ENCODE results near the gene HSD17B13.
"Not testable (repeated sequence)": the region's sequence is repeated elsewhere in the genome, so short reads cannot be mapped to it uniquely, and the experiment has no call there.

Gene HSD17B13, protein sequence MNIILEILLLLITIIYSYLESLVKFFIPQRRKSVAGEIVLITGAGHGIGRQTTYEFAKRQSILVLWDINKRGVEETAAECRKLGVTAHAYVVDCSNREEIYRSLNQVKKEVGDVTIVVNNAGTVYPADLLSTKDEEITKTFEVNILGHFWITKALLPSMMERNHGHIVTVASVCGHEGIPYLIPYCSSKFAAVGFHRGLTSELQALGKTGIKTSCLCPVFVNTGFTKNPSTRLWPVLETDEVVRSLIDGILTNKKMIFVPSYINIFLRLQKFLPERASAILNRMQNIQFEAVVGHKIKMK

DNA sequence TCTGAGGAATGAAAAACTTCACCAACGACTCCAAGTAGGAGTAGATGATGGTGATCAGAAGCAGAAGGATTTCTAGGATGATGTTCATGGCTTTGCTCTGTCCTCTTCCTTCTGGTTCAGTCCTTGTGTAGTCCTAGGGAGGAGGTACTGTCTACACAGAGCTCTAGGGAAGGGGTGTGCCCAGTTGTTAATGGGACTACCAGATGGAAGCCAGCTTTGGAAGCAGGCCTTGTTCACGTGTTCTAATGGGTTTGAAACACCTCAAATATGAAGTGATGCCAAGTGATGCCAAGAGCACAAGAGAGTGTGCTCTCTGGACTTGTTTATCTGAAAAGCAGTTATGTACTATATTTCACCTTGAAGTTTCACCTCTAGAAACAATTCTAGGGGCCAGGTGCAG lies at the start of gene HSD17B13:
Gene HSD17B13, minus strand, starts transcription at position 129 of the 400 bp plus-strand sequence. Its CDS starts 41 bp downstream, at position 88.
- no peak for DNase-seq (ENCODE audit: low spot score)

DNA sequence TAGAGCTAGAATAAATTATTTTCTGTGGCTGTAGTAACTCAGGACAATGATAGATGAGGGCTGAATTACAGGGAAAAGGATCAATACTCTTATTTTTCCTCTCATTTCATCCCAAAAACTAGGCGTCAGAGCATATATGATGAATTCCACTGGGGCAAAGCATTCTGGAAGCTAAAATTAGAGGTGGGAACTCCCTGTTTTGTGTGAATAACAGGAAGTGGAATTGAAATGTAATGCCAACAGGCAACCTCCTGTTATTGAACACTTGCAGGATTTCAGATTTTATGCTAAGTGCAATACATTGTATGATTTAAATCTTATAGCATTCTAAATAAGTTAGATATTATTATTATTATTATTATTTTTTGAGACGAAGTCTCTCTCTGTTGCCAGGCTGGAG lies 47.4 kb upstream of the HSD17B13 start:
- no peak for DNase-seq (ENCODE audit: low spot score)

DNA sequence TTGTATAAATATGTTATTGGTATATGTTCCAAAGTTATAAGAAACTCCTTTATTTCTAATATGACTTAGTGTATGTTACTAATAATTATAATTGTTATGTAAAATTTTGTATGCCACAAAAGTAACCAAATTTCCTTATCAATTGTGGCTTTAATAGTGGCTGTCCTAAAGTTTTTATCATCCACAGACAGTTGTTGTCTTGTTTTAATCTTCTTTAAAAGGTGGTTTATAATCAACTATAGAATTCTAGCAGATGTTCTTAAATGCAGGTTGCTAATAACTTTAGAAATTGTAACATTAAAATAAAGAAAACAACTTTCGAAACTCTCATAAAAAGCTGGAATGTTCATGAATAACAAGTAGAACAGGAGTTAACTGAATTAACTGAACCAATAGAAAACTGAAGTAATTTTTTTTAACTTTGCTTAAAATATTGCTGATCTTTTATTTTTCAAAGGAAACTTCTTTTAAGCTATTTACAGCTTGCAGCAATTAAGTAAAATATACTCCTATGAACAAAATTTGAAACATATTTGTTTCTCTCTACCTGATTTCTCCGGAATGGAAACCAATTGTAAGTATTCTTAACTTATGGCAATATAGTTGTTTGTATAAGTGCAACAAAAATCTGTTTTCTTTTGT lies 44.0 kb upstream of the HSD17B13 start:
- no peak for DNase-seq (ENCODE audit: low spot score)

DNA sequence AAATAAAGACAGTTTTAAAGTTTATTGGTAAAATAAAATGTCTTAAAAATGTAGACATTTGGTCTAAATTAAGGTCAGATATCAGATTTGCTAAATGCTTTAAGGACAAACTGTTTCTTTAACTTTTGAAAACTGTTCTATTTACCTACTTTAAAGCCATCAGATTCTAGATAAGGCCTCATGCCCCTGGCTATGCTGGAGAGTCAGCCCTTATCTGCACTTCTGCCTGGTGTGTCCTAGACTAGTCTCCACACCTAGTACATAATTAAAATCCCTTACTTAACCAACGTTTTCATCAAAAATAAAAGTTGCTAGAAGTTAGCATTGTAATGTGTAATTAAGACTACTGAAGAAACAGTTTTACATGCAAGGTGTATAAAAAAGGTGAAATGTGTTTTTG lies 42.7 kb upstream of the HSD17B13 start:
- no peak for DNase-seq (ENCODE audit: low spot score)

DNA sequence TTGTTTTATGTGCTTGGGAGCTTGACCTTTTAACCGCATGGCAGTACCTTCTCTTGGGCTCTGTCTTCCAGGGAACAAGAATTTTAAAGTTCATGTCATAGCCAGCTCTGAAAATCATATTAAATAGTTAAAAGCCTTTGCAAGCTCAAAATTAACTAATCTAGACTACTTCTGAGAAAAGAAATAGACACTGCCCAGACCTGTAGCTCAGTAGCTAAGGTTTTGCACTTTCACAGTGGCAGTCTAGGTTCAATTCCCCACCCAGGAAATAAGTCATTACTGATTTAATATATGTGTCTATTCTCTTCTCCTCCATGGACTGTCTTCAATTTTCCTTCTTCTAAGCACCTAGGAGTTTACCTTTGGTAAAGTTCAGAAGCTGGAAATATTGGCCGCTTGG lies 40.9 kb upstream of the HSD17B13 start:
- no peak for DNase-seq (ENCODE audit: low spot score)

DNA sequence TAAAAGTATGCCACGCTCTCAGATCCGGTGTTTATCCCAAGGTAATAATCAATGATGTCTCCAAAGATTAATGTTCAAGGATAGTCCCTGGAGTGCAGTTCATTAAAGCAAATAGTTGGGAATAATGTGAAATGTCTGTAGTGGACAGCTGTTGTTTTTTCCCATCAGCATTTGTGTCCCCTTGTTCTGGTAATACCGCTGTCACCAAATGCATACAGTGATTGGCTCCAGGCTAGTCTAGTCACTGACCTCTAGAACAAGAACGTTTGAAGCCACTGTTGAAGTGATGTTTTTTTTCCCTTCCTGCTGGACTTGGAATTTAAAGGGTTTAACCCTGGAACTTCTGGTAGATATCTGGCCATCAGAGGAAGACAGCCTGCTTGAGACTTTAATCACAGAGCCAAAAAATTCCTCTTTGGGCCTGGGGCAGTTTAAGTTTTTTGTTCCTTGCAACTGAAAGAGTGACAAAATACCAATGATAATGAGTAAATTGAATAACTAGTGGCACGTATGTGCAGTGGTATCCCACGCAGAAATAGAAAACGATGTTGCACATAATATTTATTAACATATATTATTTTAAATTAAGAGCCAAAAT lies 37.8 kb upstream of the HSD17B13 start:
- no peak for DNase-seq (ENCODE audit: low spot score)

DNA sequence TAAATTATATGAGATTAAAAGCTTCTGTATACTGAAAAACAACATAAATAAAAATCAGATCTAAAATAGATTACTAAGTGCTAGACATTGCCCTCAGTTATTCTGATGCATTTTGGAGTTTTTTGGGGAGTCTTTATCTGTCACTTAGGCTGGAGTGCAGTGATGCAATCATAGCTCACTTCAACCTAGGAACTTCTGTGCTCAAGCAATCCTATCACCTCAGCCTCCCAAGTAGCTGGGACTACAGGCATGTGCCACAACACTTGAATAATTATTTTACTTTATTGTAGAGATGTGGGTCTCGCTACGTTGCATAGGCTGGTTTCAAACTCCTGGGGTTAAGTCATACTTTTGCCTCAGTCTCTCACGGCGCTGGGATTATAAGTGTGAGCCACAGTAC lies 36.6 kb upstream of the HSD17B13 start:
- no peak for DNase-seq (ENCODE audit: low spot score)

DNA sequence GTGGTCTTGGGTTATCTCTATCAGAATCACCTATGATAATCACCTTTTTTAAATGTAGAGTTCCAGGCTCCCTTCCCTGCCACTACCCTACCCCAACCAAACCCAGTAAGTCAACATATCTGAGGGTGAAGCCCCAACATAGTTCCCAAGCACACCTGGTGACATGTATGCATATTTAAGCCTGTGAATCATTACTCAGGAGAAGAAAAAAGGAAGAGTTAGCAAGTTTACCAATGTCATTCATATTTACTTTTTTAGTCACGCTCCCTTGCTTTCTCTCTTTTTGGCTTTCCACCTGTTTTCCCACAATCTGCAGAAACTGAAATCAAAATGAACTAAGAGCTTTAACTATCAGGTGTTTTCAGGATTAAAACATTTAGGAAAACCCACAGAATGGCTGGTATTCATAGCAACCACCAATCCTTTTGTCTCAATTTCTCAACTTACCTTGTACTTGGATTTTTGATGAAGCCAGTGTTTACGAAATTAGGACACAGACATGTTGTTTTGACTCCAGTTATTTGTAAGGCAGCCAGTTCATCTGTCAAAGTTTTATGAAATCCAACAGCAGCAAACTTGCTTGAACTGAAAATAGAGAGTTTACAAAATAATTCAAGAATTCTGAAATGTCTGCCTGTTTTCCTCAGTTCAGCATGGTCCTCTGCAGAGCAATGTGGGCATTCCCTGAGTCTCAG lies 34.3 kb upstream of the HSD17B13 start:
- DNase-seq (ENCODE audit: low spot score) = no peak

DNA sequence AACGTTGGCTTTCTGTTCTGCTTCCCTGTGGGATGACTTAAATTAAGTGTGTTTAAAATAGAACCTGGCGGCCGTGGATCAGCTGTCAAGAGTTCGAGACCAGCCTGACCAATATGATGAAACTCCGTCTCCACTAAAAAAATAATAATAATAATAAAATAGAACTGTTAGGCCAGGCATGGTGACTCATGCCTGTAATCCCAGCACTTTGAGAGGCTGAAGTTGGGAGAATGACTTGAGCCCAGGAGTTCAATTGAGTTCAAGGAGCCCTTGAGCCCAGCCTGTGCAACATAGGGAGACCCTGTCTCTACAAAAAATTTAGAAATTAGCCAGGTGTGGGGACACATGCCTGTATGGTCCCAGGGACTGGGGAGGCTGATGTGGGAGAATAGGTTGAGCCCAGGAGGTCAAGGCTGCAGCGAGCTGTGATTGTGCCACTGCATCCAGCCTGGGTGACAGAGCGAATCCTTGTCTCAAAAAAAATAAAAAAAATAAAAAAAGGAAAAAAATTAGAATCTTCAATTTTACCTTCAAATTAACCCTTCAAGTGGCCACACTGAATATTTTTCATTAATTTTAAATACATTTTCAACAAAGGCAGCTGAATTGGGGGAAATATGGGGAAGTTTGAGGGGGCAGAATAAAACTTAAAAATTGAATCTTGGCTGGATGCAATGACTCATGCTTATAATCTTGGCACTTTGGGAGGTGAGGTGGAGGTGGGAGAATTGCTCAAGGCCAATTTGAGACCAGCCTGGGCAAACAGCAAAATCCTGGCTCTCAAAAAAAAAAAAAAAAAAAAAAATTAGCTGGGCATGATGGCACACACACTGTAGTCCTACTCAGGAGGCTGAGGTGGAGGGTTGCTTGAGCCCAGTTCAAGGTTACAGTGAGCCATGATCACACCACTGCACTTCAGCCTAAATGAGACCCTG lies 31.8 kb upstream of the HSD17B13 start:
- DNase-seq (ENCODE audit: low spot score) = no peak

DNA sequence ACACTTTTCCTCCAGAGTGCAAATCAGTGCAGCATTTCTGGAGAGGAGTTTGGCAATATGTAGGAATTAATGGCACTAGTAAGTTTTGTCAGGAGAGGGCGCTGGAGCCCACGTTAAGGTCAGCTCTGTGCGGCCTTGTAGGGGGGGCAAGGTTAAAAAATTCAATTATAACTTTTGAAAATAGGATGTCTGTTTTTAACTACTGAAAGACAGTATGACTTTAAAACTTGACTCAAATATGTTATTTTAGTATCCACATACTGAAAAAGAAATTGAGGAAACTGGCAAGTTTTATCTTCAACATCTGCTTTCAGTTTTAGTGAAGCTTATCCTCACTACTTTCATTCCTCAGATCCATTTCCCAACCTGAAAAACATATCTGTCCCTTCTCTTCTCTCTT lies 30.9 kb upstream of the HSD17B13 start:
- DNase-seq (ENCODE audit: low spot score) = peak; percentile 50

DNA sequence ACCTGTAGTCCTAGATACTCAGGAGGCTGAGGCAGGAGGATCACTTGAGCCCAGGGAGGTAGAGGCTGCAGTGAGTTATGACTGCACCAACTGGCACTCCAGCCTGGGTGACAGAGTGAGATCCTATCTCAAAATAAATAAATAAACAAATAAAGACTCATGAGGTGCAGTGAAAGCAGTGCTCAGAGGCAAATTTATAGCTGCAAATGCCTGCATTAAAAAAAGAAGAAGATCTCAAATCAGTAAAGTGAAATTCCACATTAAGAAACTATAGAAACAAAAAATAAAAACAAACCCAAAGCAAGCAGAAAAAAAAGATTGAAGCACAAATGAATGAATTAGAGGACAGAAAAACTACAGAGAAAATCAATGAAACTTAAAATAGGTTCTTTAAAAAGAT lies 22.5 kb upstream of the HSD17B13 start:
- DNase-seq (ENCODE audit: low spot score) = no peak

DNA sequence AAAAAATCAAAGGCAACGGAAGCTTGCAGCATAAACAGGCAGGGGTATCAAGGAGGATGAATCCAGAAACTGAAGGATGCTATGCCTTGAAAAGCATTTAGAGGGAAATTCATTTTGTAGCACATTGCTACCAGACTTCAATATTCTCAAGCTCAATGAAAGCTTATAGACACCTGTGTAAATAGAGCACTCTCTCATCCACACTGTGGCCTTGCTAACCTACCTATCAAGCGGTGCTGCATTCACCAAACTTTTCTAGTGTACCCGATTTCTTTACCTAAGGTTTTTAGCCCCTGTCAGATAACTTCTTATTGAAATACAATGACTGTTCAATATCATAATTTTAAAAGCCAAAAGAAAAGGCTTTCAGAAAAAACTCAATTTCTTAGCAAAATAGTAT lies 20.2 kb upstream of the HSD17B13 start:
- no peak for DNase-seq (ENCODE audit: low spot score)

DNA sequence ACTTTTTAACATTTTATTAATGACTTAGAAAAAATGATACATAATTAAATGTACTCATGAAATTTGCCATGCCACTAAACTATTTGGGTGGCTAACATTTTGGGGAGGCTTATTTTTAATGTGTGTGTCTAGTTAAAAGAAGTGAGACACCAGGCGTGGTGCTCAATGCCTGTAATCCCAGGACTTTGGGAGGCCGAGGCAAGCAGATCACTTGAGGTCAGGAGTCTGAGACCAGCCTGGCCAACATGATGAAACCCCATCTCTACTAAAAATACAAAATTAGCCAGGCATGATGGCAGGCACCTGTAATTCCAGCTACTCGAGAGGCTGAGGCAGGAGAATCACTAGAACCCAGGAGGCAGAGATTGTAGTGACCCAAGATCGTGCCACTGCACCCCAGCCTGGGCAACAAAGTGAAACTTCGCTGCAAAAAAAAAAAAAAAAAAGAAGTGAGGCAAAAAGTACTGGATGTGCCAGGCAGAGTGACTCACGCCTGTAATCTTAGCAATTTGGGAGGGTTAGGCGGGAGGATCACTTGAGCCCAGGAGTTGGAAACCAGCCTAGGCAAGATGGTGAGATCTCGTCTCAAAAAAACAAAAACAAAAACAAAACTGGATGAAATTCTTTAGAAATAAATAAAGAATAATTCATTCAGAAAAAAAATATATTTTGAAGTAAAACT lies 19.4 kb upstream of the HSD17B13 start:
- DNase-seq (ENCODE audit: low spot score) = not testable (repeated sequence)

DNA sequence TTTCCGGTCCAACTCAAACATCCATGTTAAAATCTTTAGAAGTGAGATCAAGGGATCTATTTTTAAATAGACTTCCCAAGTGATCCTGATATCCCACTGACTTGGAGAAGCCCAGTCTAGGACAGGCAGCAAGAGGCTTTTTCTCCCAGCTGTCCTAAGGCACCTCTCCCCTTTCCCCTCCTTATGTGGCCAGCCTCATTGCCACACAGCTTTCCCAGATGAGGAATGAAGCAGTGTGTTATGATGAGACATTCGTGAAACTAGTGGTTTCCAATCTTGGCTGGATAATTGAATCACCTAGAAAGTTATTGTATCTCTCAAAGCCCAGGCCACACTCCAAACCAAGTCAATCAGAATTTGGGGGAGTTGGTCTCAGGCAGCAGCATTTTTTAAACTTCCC lies 16.8 kb upstream of the HSD17B13 start:
- DNase-seq (ENCODE audit: low spot score) = no peak

DNA sequence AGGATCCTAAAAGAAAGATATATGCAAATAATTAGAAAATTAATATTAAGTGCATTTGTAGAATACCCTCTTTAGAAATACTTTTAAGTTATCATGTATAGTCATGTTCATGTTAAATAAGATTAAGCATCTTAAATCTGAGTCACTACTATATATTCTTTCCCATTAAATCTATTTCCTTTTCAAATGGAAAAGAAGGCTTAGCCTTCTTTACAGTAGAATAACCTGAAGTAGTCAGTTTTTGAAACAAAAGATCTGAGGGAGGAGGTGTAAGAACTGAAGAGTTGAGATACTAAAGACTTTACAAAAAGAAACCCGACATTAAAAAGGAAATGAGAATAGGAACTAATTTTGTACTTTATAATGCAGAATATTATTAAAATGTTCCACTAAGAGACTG lies 14.7 kb upstream of the HSD17B13 start:
- no peak for DNase-seq (ENCODE audit: low spot score)

DNA sequence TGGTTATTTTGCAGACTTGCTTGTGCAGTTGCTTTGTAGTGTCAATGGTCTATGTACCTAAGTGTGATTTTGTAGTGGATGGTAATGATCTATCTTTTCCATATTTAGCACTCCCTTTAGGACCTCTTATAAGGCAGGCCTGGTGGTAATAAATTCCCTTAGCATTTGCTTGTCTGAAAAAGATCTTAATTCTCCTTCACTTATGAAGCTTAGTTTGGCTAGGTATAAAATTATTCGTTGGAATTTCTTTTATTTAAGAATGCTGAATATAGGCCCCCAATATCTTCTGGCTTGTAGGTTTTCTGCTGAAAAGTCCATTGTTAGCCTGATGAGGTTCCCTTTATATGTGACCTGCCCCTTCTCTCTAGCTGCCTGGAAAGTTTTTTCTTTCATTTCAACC lies 10.6 kb upstream of the HSD17B13 start:
- DNase-seq (ENCODE audit: low spot score) = no peak

DNA sequence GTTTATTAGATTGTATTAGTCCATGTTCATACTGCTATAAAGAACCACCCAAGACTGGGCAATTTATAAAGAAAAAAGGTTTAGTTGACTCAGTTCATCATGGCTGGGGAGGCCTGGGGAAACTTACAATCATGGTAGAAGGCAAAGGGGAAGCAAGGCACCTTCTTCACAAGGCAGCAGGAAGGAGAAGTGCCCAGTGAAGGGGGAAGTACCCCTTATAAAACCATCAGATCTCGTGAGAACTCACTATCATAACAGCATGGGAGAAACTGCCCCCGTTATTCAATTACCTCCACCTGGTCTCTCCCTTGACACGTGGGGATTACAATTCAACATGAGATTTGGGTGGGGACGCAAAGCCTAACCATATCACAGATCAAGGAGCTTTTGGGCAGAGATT lies 8.1 kb upstream of the HSD17B13 start:
- DNase-seq (ENCODE audit: low spot score) = no peak

DNA sequence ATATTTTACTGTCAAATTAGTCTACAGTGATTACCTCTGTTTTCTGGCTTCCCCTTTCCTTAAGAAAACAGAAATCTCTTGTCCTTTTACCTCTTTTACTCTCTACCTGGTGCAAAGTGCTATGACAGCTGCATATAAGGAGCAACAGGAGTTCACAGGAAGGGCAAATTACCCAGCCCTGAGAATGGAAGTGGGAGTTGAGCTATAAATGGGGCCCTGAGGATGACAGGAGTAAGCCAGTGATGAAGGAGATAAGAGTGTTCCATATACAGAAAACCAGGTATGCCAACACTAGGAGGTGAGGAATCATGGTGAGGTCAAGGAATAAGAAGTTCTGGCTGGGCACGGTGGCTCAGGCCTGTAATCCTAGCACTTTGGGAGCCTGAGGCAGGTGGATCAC lies 4.5 kb upstream of the HSD17B13 start:
- no peak for DNase-seq (ENCODE audit: low spot score)

DNA sequence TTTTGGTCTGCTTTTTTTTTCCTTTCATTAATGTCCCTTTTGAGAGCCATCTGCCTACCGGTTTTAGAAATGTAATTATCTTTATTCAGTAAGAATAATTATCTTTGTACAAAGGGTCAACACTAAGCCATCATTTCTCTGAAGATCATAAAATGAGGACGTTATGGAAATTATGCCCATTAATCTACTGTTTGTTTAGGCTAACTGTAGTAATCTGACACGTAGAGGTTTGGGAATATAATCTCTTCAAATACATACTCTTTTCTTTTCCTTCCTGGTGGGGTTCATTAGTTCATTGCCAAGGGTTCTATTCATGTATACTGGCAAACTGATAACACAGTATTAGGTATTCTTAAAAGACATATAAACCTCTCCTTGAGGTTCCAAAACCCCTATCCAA lies 3.8 kb upstream of the HSD17B13 start:
- no peak for DNase-seq (ENCODE audit: low spot score)

DNA sequence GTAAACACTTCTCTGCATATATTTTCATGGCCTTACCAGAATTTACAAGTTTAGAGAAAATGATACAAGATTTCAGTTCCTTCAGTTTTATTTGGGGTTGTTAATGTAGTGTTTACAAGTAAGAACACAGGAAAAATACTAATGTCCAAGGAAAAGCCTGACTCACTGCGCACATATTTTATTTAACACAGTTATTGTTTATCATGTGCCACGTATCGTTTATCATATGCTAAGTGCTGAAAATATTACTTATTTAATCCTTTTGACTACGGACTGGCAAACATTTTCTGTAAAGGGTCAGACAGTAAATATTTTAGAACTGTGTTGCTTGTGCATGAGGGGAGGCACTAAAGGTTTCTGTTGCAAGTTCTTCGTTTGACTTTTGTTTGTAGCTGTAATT lies 794 bp downstream of the HSD17B13 start:
- no peak for DNase-seq (ENCODE audit: low spot score)

DNA sequence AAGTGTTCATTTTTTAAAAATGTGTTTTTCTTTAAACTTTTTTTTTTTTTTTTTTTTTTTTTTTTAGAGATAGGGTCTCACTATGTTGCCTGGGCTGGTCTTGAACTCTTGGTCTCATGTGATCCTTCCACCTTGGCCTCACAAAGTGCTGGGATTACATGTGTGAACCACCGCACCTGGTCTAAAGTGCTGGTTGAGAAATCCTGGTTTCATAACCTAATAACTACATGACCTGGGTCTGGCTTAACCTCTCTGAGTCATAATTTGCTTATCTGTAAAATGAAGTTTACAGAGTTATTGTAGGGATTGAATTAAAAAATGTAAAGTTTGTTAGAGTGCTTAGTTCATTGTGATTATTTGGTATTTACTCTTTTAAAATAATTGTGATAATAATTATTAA lies 5.2 kb downstream of the HSD17B13 start:
- DNase-seq (ENCODE audit: low spot score) = no peak

All from D341Med (cell line).